SU-DHL-6 (cell line): ENCODE measurements around the gene MMP11.

Experiments used
- H2AFZ ChIP-seq: fragments of 200-600 bp; sonication (generic); 2 replicates; pipeline ENCODE4 v1.6.1; 2014; ENCODE audit warnings: low read depth, mild to moderate bottlenecking, moderate library complexity, mixed read lengths, antibody characterized with exemption, low read length; ENCODE audit not compliant: severe bottlenecking
- H3F3A ChIP-seq: fragments of 200-600 bp; shearing (Covaris generic); 2 replicates; pipeline ENCODE4 v1.6.0; 2016; ENCODE audit warnings: antibody characterized with exemption, mild to moderate bottlenecking; ENCODE audit not compliant: insufficient read depth
- H3K27ac ChIP-seq: fragments of 200-600 bp; sonication (generic); 2 replicates; pipeline ENCODE4 v1.5.1; 2016; ENCODE audit warnings: low read depth, mild to moderate bottlenecking, low read length, moderate library complexity, mixed read lengths
- H3K27me3 ChIP-seq: fragments of 200-600 bp; sonication (generic), shearing (Covaris generic); 2 replicates; pipeline ENCODE4 v1.6.0; 2014; ENCODE audit warnings: mild to moderate bottlenecking, low read length
- H3K36me3 ChIP-seq: fragments of 200-600 bp; sonication (generic); 2 replicates; pipeline ENCODE4 v1.6.1; 2014; ENCODE audit warnings: mild to moderate bottlenecking, low read length, mixed read lengths
- H3K4me2 ChIP-seq: fragments of 300-600, 200-600 bp; shearing (Covaris generic), sonication (generic); 2 replicates; pipeline ENCODE4 v1.6.0; 2014; ENCODE audit warnings: low read length, low read depth, mild to moderate bottlenecking; ENCODE audit not compliant: poor library complexity, severe bottlenecking
- H3K4me3 ChIP-seq: fragments of 200-600 bp; sonication (generic); 2 replicates; pipeline ENCODE4 v1.5.1; 2014; ENCODE audit warnings: antibody characterized with exemption, low read length, mild to moderate bottlenecking, mixed read lengths; ENCODE audit not compliant: insufficient read depth, poor library complexity, severe bottlenecking
- H3K79me2 ChIP-seq: fragments of 200-600 bp; sonication (generic); 2 replicates; pipeline ENCODE4 v1.6.1; 2014; ENCODE audit warnings: mild to moderate bottlenecking, low read length, moderate library complexity; ENCODE audit not compliant: insufficient read depth
- H3K9ac ChIP-seq: fragments of 200-600 bp; sonication (generic); 2 replicates; pipeline ENCODE4 v1.7.0; 2014; ENCODE audit warnings: mild to moderate bottlenecking, low read length
- H3K9me2 ChIP-seq: fragments of 200-600 bp; sonication (generic); replicated peaks from 2 replicates; pipeline ENCODE4 v1.6.1; 2014; ENCODE audit warnings: low read length; ENCODE audit not compliant: insufficient read depth
- H3K9me3 ChIP-seq: fragments of 200-600 bp; sonication (generic); 2 replicates; pipeline ENCODE4 v1.6.1; 2014; ENCODE audit warnings: low read length, mixed read lengths; ENCODE audit not compliant: insufficient read depth
- H4K20me1 ChIP-seq: fragments of 200-600 bp; sonication (generic); 2 replicates; pipeline ENCODE4 v1.6.1; 2014; ENCODE audit warnings: low read depth, mild to moderate bottlenecking, antibody characterized with exemption, low read length, moderate library complexity, mixed read lengths
- CTCF ChIP-seq: fragments of 200-600 bp; sonication (generic); IDR thresholded peaks from one replicate; pipeline ENCODE4 v1.5.1; 2017; ENCODE audit warnings: antibody characterized with exemption, mild to moderate bottlenecking, low read length, moderate library complexity; ENCODE audit not compliant: insufficient read depth, poor library complexity, severe bottlenecking
- EZH2phosphoT487 ChIP-seq: fragments of 200-600 bp; sonication (generic), shearing (Covaris generic); conservative IDR thresholded peaks from 2 replicates; pipeline ENCODE4 v1.6.1; 2018; ENCODE audit warnings: mild to moderate bottlenecking, antibody characterized with exemption, low read length, moderate library complexity, mixed read lengths

MMP11 gene

GRCh38 chr22:23782703-23783102 lies 10.1 kb downstream of the MMP11 start:
- Histone ChIP-seq H3K27ac (no peak overlapping the region), H2AFZ (no peak overlapping the region), H3K9me3 (no peaks in the 10 kb centered on the region)

GRCh38 chr22:23783265-23784150 lies 10.9 kb downstream of the MMP11 start:
- Histone ChIP-seq H2AFZ (no peak overlapping the region), H3K4me3 (no peak overlapping the region), H3K9ac (no peak overlapping the region), H3K9me2 (no peaks in the 10 kb centered on the region), H3K27me3 (no peaks in the 10 kb centered on the region), H3K9me3 (no peaks in the 10 kb centered on the region), H3F3A (no peaks in the 10 kb centered on the region; the same call in 1 of the 2 replicates), H3K4me2 (no peak overlapping the region), H3K36me3 (no peaks in the 10 kb centered on the region), H3K27ac (no peak overlapping the region), H4K20me1 (peaks cover 3% of the 10 kb centered on the region; the same call in 1 of the 2 replicates), H3K79me2 (peaks cover 13% of the 10 kb centered on the region)
- TF ChIP-seq EZH2phosphoT487 (no peak), CTCF (no peak)

More at GRCh38 chr22:23782703-23783102, 10.1 kb downstream of the MMP11 start:
- H3K9ac ChIP-seq, result no peak overlapping the region
- no peaks in the 10 kb centered on the region for H4K20me1 ChIP-seq
- TF ChIP-seq CTCF, result no peak
- TF ChIP-seq EZH2phosphoT487, result no peak
- no peak overlapping the region for H3K4me2 ChIP-seq
- H3K27me3 ChIP-seq, result no peaks in the 10 kb centered on the region
- H3K4me3 ChIP-seq, result no peak overlapping the region
- H3K36me3 ChIP-seq, result no peaks in the 10 kb centered on the region
- peaks cover 5% of the 10 kb centered on the region for H3K79me2 ChIP-seq
- no peaks in the 10 kb centered on the region for H3K9me2 ChIP-seq
- no peaks in the 10 kb centered on the region; the same call in 1 of the 2 replicates for H3F3A ChIP-seq

- TF ChIP-seq CTCF, result no peak
- TF ChIP-seq EZH2phosphoT487, result no peak
- Histone ChIP-seq H2AFZ (no peak overlapping the region), H3K36me3 (no peaks in the 10 kb centered on the region)
Observed at GRCh38 chr22:23784215-23784732, 11.6 kb downstream of the MMP11 start.

More at GRCh38 chr22:23784215-23784732, 11.6 kb downstream of the MMP11 start:
- H3F3A ChIP-seq, result no peaks in the 10 kb centered on the region; the same call in 1 of the 2 replicates
- H3K9me2 ChIP-seq, result no peaks in the 10 kb centered on the region
- no peaks in the 10 kb centered on the region for H3K9me3 ChIP-seq
- no peak overlapping the region for H3K9ac ChIP-seq
- peaks cover 20% of the 10 kb centered on the region for H3K79me2 ChIP-seq
- H3K27ac ChIP-seq, result no peak overlapping the region
- no peak overlapping the region for H3K4me2 ChIP-seq
- H3K4me3 ChIP-seq, result no peak overlapping the region
- no peaks in the 10 kb centered on the region for H3K27me3 ChIP-seq
- peaks cover 3% of the 10 kb centered on the region; the same call in 1 of the 2 replicates for H4K20me1 ChIP-seq
